Measurements from ENCODE around the gene ATP6V1E1. TPM values are rescaled to one million over a fixed set of nuclear protein-coding genes. Genes with fewer than 3 reads are reported as not detected.

Gene ATP6V1E1
- total and polyA plus RNA-seq, 9 of the 15 experiments (the other 6 are each of a cell fraction or from before 2014, with no cell fraction given) = 122 to 249 (median 179) TPM

DNA sequence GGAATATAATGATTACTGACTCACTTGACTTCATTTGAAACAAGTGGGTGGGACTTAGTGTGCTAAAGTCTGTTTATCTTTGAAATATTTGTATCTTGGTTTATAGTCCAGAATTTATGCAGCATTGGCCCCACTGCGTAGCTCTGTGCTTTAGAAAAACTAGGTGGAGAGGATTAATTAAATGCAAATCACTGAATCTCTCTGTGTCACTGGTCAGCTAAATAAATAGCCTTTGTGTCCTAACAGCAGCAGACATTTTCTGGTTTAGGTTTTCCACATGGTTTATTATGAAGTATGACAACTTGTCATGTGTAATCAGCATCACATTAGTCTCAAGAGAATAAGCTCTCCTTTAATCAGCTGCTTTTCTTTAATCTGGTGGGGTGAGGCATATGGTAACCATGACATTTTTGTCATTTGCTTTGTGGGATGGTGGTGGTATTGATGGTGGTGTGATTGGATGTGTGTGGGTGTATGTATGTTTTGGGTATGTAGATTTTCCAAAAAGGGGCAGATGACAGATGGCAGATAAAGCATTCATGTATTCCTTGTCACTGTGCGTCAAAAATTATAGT, 44.0 kb upstream of the ATP6V1E1 start (continued):
- no peak for TF ChIP-seq CBX2 (IDR thresholded peaks at IDR 0.05; ENCODE audit: insufficient read depth, low read length, poor library complexity, severe bottlenecking)
- TF ChIP-seq, protein P1, sequence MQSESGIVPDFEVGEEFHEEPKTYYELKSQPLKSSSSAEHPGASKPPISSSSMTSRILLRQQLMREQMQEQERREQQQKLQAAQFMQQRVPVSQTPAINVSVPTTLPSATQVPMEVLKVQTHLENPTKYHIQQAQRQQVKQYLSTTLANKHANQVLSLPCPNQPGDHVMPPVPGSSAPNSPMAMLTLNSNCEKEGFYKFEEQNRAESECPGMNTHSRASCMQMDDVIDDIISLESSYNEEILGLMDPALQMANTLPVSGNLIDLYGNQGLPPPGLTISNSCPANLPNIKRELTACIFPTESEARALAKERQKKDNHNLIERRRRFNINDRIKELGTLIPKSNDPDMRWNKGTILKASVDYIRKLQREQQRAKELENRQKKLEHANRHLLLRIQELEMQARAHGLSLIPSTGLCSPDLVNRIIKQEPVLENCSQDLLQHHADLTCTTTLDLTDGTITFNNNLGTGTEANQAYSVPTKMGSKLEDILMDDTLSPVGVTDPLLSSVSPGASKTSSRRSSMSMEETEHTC (IDR thresholded peaks at IDR 0.05) = no peak
- TF ChIP-seq KAT7 (CRISPR knock-in tag; IDR thresholded peaks at IDR 0.05; ENCODE audit: borderline replicate concordance) = no peak
- TF ChIP-seq, protein P2, sequence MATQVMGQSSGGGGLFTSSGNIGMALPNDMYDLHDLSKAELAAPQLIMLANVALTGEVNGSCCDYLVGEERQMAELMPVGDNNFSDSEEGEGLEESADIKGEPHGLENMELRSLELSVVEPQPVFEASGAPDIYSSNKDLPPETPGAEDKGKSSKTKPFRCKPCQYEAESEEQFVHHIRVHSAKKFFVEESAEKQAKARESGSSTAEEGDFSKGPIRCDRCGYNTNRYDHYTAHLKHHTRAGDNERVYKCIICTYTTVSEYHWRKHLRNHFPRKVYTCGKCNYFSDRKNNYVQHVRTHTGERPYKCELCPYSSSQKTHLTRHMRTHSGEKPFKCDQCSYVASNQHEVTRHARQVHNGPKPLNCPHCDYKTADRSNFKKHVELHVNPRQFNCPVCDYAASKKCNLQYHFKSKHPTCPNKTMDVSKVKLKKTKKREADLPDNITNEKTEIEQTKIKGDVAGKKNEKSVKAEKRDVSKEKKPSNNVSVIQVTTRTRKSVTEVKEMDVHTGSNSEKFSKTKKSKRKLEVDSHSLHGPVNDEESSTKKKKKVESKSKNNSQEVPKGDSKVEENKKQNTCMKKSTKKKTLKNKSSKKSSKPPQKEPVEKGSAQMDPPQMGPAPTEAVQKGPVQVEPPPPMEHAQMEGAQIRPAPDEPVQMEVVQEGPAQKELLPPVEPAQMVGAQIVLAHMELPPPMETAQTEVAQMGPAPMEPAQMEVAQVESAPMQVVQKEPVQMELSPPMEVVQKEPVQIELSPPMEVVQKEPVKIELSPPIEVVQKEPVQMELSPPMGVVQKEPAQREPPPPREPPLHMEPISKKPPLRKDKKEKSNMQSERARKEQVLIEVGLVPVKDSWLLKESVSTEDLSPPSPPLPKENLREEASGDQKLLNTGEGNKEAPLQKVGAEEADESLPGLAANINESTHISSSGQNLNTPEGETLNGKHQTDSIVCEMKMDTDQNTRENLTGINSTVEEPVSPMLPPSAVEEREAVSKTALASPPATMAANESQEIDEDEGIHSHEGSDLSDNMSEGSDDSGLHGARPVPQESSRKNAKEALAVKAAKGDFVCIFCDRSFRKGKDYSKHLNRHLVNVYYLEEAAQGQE (IDR thresholded peaks at IDR 0.05; ENCODE audit: borderline replicate concordance) = no peak
- TF ChIP-seq, protein P2 (CRISPR knock-in tag; IDR thresholded peaks at IDR 0.05; ENCODE audit: low read depth) = no peak
- TF ChIP-seq ETV1 (tag; conservative IDR thresholded peaks at IDR 0.05; ENCODE audit: low read depth) = no peak
- no peak for TF ChIP-seq ZNF324 (CRISPR knock-in tag; IDR thresholded peaks at IDR 0.05)
- TF ChIP-seq POLR2B (IDR thresholded peaks at IDR 0.05; ENCODE audit: low read depth, partially characterized antibody) = no peak
- 0 out of 2 replicates have a peak, but pooled peaks have one; percentile 17 for TF ChIP-seq HLTF (IDR thresholded peaks at IDR 0.05)
- no peak for TF ChIP-seq PATZ1 (CRISPR knock-in tag; IDR thresholded peaks at IDR 0.05; ENCODE audit: borderline replicate concordance)
- no peak for TF ChIP-seq ZNF77 (CRISPR knock-in tag; IDR thresholded peaks at IDR 0.05)
- no peak for TF ChIP-seq PRMT5 (CRISPR knock-in tag; IDR thresholded peaks at IDR 0.05)
- TF ChIP-seq ZNF584 (CRISPR knock-in tag; IDR thresholded peaks at IDR 0.05; ENCODE audit: low read depth) = peak; percentile 28
- no peak for TF ChIP-seq ZNF830 (CRISPR knock-in tag; IDR thresholded peaks at IDR 0.05)
- peak; percentile 56; the same call in 1 of the 2 replicates for TF ChIP-seq TSC22D4 (tag; IDR thresholded peaks at IDR 0.05)
- no peak for TF ChIP-seq CAMTA2 (CRISPR knock-in tag; conservative IDR thresholded peaks at IDR 0.05)
- no peak for TF ChIP-seq CREM (IDR thresholded peaks at IDR 0.05; ENCODE audit: low read depth)
